ENCODE data around the gene RSPH6A.

Gene RSPH6A

DNA sequence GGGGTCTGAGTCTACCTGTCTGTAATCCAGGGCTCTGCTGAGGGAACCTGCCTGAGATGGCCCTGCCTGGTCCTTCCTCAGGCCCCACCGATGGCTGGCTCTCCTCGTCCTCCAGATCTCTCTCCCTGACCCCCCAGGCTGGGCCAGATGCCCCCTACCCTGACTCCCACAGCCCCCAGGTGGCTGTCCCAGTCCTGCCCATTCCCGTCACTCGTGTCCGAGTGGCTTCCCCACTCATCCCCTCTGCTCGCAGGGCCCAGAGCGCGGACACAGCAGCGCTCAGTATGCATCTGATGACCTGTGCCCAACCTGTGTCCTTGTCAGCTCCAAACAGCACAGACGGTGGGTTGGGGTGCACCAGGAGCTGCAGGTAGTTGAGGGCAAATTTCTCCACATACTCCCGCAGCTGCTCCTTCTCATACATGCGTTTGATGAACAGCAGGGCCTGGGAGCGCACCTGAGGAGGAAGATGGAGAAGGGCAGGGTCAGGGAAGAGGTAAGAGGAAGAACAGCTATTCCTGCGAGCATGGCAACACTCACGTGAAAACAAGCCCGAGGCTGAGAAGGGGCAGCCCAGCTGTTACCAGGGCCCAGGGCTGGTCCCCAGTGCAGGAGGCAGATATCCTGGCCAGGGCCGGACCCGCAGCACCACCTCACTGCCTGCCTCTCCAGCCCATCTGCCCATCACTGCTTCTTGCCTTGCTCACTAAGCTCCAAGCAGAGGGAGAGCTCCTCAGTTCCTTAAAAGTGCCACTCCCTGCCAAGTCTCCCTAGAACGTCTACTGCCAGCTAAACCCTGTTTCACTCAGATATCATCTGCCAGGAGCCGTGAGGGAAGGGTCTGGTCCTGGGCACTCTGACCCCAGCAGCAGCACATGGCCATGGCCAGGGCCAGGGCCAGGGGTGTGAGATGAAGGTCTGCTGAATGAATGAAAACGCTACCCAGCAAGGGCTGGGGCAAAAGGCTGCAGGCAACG lies 11.1 kb upstream of the RSPH6A start:
- no peak for DNase-seq (ENCODE audit: low read depth in 2 of 2)

DNA sequence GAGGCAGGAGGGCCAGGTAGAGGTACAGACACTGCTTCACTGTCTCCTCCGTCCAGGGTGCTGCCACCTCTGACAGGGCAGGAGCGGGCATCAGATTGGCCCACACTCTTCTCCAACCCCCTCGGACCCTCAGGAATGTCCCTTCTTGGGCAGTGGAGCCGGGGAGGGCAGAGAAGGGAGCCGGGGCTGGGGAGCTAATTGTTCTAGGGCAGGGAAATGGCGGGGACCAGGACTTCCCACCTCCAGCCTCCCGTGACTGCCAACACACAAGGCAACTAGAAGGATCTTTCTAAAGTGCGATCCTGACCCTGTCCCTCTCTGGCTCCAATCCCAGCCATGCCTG lies 10.1 kb upstream of the RSPH6A start:
- DNase-seq (ENCODE audit: low read depth in 2 of 2): no peak

DNA sequence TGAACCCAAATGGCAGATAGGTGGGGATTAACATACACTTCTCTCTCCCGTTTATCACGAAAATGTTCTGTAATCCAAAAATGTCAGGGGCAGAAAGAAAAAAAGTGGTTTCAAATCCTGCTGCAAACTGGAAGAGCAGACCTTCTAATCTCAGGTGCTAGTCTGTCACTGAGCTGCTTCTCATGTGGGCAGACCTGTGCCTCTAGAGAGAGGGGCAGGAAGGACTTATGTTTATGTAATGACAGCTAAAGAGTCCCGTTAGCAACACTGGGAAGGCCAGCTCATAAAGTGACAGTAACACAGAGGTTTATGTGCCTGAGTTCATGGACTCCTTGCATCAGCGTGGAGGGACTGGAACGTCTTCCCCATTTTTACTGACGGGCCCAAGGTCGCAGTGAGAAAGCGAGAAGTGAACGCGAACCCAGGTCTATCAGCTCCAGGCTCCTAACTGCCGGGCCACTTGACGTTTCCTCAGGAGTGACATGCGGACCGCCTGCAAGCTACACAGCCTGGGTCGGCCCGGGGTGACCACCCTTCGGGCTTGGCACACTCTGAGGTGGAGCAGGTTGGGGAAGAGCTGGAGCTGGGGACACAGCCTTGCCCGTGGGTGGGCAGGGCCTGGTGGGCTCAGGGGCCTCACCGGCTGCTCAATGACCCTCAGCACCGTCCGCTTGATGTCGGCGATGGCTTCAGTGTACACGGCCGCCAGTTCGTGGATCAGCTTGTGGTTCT lies 9.6 kb upstream of the RSPH6A start:
- DNase-seq (ENCODE audit: low read depth in 2 of 2): no peak

- no peak for DNase-seq (ENCODE audit: low read depth in 2 of 2)
These were observed 8.9 kb upstream of the RSPH6A start for GRCh38 chr19:45824041-45824471.

DNA sequence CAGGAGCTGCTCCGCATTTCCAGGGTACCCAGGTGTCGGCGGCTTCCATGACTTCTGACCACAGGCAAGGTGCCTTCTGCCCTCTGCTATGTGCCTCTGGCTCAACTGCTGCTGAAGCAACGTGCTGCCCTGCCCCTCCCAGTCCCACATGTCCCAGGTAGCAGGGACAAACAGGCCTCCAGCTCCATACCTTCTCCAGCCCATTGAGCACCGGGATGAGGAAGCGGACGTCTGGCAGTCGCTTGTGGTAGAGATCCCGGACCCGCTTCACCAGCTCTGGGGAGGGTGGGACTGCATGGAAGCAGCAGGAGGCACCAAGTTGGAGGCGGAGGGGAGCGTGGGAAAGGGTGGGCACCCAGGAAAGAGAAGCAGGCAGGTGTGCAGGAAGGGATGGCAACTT lies 8.1 kb upstream of the RSPH6A start:
- DNase-seq (ENCODE audit: low read depth in 2 of 2): no peak

DNA sequence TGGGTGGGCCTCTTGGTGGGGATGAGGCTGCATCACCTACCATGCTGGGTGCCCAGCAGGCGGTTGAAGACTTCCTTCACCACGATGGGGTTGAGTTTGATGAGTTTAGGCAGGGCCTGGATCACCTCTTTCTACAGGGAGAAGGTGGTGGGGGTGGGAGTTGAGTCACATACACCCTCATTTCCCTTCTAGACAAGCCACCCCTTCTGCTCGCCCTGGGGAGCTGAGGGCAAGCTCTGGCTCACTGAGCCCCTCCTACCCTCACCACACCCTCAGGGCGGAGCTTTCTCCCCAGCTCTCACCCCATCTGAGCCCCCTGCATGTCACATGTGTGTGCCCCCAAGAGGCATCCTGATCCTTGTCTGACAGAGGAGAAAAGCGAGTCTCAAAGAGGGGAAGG lies 7.6 kb upstream of the RSPH6A start:
- no peak for DNase-seq (ENCODE audit: low read depth in 2 of 2)

DNA sequence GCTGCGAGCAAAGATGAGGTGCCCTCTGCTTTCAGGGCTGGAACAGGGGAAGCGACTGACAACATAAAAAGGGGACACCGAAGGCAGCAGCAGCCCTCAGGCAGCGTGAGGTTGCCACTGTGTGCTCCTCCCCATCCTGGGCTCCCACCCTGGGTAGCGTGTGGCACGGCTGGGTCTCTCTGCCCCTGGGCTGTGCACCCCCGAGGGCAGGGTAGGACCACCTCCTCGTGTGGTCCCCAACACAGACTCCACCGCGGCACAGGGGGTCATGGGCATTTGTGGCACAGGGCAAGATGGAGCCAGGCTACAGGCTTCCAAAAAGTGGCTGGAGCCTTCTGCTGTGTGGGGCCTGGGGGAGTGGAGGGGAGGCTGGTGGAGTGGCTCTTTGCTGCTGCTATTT lies 6.5 kb upstream of the RSPH6A start:
- no peak for DNase-seq (ENCODE audit: low read depth in 2 of 2)

- DNase-seq (ENCODE audit: low read depth in 2 of 2): no peak
These were observed 6.0 kb upstream of the RSPH6A start for GRCh38 chr19:45821103-45821521.

DNA sequence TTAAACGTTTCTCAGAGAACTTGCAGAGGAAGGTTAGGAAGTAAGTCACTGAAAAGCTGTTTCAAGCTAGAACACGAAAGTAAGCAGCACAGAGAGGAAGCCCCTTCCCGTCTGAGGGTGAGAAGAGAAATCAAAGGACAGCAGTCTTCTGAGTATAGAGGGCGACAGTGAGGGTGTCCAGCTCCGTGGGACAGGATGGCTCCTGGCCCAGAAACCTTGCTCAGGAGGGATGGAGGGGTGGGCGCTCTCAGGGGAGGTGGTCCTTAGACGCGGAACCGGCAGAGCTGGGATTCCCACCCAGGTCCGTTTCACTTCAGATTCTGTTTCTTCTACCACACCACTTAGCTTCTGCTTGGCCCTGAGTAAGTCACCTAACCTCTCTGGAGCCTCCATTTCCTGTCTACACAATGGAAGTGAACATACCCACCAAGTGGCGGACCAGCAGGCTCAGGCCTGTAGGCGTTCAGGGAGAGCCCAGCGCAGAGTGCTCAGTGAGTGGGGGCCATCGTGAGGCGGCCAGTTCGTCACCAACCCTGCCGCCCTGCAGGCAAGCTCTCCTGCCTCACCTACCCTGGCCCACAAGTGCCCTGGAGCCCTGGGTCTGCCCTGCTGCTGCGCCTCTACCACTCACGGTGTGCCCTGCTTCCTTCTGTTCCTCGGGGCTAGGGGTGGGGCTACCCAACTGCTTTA lies 5.5 kb upstream of the RSPH6A start:
- no peak for DNase-seq (ENCODE audit: low read depth in 2 of 2)

- no peak for DNase-seq (ENCODE audit: low read depth in 2 of 2)
These were observed 4.7 kb upstream of the RSPH6A start for GRCh38 chr19:45819769-45820168.

DNA sequence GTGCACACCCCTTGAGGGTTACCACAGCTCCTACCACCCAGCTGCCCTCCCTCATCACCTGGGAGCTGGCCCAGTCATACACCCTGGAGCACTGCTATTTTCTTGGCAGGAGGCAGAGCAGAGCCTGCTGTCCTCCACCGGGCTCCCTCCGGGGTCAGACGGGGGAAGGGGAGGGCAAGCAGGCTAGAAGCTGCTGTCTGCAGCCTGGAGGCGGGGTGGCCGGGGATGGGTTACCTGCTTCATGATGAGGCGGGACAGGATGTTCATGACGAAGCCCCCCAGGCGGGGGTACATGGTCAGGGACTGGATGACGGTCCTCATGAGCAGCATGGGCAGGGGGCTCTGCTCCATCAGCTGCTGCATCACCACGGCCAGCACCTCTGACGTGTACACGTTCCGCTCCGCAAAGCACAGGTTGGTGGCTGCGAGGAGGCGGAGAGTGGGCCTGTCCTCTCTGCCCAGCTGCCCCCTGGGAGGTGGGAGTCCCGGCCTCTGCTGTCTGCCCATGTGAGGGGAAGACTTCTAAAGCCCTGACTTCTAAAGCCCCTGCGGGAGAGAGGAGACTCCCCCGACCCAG lies 2.7 kb upstream of the RSPH6A start:
- DNase-seq (ENCODE audit: low read depth in 2 of 2): no peak

DNA sequence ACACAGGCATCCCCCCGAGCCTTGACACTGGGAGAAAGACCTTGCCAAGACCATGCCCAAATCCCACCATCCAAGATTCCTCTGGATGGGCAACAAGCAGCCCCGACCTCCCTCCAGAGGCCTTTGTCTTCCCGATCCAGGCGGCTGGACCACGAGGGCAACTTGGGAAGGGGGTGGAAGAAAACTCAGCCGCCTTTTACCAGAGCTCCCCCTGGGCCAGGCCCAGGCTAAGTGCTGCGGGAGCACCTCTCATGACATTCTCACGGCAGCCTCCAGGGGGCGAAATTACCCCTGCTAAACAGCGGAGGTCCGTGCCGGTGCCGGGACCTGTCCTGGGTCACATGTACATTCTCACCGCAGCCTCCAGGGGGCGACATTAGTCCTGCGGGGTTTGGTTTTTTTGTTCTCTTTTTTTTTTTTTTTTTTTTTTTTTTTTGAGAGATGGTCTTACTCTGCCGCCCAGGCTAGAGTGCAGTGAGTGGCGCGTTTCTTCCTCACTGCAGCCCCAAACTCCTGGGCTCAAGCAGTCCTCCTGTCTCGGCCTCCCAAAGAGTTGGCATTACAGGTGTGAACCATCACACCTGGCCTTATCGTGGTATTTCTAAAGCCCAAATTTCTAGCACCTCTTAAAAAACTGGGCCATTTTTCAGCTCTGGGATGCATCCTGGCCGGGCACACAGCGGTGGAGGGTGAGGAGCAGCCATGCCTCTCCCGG lies 2.1 kb upstream of the RSPH6A start:
- peak; percentile 91 to 97 for DNase-seq (ENCODE audit: low read depth in 2 of 2)

DNA sequence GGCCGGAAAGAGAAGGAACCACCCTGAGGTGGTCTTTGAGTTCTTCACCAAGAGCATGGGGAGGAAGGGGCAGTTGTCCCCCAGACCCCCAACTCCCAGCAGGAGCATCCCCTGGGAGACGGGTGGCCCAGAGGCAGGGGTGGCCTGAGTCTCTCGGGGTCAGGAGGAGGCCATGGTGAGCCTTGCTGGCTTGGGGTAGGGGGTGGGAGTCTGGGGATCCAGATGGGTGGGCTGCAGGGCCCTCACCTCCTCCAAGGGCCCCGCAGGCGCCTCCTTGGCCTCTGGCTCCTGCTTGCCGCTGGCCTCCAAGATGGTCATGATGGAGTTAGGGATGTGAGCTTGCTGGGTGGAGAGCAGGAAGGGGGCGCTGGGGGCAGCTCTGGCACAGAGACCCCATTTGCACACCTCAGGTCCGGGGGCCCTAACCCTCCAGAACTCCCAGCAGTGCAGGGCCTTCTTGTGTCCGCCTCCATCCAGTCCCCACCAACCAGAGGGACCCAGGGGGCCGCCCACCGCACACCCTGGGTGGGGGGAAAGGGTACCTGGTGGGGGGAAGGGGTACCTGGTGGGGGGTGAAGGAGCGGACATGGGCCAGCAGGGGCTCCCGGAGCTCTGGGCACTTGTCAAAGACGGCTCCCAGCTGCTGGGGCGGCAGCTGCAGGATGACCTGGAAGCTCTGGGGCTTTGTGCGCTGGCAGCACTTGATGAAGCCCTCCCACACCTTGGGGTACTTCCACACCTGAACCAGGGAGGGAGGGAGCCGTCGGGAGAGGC lies 1.3 kb upstream of the RSPH6A start:
- DNase-seq (ENCODE audit: low read depth in 2 of 2): no peak

DNA sequence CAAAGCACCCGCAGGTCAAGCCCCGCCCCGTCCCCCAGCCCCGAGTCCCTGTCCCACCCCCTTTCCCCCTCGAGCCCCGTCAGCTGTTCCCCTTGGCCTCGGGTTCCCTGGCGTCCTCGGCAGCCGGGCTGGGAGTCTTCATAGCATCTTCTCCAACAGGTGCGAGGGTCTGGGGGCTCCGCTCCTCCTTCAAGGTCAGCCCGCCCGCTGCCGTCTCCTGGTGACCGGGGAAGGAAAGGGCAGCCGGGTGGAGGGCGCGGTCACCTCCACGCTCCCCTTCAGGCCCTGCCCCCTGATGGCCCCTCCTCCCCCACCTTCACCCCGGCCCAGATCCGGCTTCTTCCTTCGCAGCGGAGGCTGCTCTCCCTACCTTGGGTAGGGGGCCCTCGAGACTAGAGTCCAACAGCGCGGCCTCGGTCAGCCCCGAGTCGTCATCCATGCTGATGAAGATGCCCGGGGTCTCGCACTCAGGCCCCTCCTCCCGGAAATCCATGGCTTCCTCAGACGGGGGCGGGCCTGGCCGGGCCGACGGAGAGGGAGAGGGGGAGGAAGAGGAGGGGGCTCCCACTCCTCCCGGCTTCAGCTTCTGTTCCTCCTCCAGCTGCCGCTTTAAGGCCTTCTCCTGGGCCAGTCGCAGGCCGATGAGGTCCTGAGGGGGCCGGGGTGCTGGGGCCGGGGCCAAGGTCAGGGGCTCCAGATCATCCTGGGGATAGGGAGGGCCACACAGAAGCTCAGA lies 541 bp upstream of the RSPH6A start:
- DNase-seq (ENCODE audit: low read depth in 2 of 2): no peak

- no peak for DNase-seq (ENCODE audit: low read depth in 2 of 2)
These were observed 835 bp downstream of the RSPH6A start for GRCh38 chr19:45814166-45814780.

- no peak for DNase-seq (ENCODE audit: low read depth in 2 of 2)
These were observed 2.8 kb downstream of the RSPH6A start for GRCh38 chr19:45812297-45812696.

- no peak for DNase-seq (ENCODE audit: low read depth in 2 of 2)
These were observed 5.4 kb downstream of the RSPH6A start for GRCh38 chr19:45809643-45810159.

GRCh38 chr19:45805719-45806118 lies 9.4 kb downstream of the RSPH6A start:
- DNase-seq (ENCODE audit: low read depth in 2 of 2): no peak

GRCh38 chr19:45804959-45805230 lies 10.2 kb downstream of the RSPH6A start:
- no peak for DNase-seq (ENCODE audit: low read depth in 2 of 2)
